ENCODE data around the gene MEIOB.
"Not testable (repeated sequence)": the region's sequence is repeated elsewhere in the genome, so short reads cannot be mapped to it uniquely, and the experiment has no call there.

Gene MEIOB

GRCh38 chr16:1906846-1907165 is 34.8 kb upstream of the MEIOB start:
- peaks cover 10 to 36% of the 10 kb centered on the region in 2 donors for H3K27me3 ChIP-seq (ENCODE audit: control insufficient read depth in 1 of 2, insufficient read depth in 2 of 2, low read length in 2 of 2)
- H3K9me3 ChIP-seq (ENCODE audit: control insufficient read depth in 2 of 2, low read length in 2 of 2) = no peaks in the 10 kb centered on the region
- no peak overlapping the region for H3K4me3 ChIP-seq (ENCODE audit: low read length in 2 of 2)
- no peak overlapping the region for H3K27ac ChIP-seq (ENCODE audit: low read length)
- no peak overlapping the region for H3K9ac ChIP-seq (ENCODE audit: low read length in 2 of 2)
- no peaks in the 10 kb centered on the region for H3K4me1 ChIP-seq (ENCODE audit: control insufficient read depth, insufficient read depth, low read length)
- no peaks in the 10 kb centered on the region for H3K36me3 ChIP-seq (ENCODE audit: control insufficient read depth in 2 of 2, insufficient read depth in 2 of 2, low read length in 2 of 2)

GRCh38 chr16:1906055-1906845 is 34.3 kb upstream of the MEIOB start:
- Histone ChIP-seq H3K9me3 (ENCODE audit: control insufficient read depth in 2 of 2, low read length in 2 of 2) (no peaks in the 10 kb centered on the region), H3K4me1 (ENCODE audit: control insufficient read depth, insufficient read depth, low read length) (no peaks in the 10 kb centered on the region), H3K27me3 (ENCODE audit: control insufficient read depth in 1 of 2, insufficient read depth in 2 of 2, low read length in 2 of 2) (peaks cover 10 to 36% of the 10 kb centered on the region in 2 donors), H3K9ac (ENCODE audit: low read length in 2 of 2) (no peak overlapping the region), H3K4me3 (ENCODE audit: low read length in 2 of 2) (no peak overlapping the region), H3K36me3 (ENCODE audit: control insufficient read depth in 2 of 2, insufficient read depth in 2 of 2, low read length in 2 of 2) (no peaks in the 10 kb centered on the region), H3K27ac (ENCODE audit: low read length) (no peak overlapping the region)

- Histone ChIP-seq H3K36me3 (ENCODE audit: control insufficient read depth in 2 of 2, insufficient read depth in 2 of 2, low read length in 2 of 2) (no peaks in the 10 kb centered on the region), H3K9me3 (ENCODE audit: control insufficient read depth in 2 of 2, low read length in 2 of 2) (no peaks in the 10 kb centered on the region), H3K4me3 (ENCODE audit: low read length in 2 of 2) (no peak overlapping the region), H3K9ac (ENCODE audit: low read length in 2 of 2) (no peak overlapping the region), H3K27ac (ENCODE audit: low read length) (no peak overlapping the region), H3K27me3 (ENCODE audit: control insufficient read depth in 1 of 2, insufficient read depth in 2 of 2, low read length in 2 of 2) (peaks cover 8 to 29% of the 10 kb centered on the region in 2 donors), H3K4me1 (ENCODE audit: control insufficient read depth, insufficient read depth, low read length) (no peaks in the 10 kb centered on the region)
Observed at GRCh38 chr16:1903845-1904840, 32.2 kb upstream of the MEIOB start.

- Histone ChIP-seq H3K36me3 (ENCODE audit: control insufficient read depth in 2 of 2, insufficient read depth in 2 of 2, low read length in 2 of 2) (no peaks in the 10 kb centered on the region), H3K27ac (ENCODE audit: low read length) (no peak overlapping the region), H3K27me3 (ENCODE audit: control insufficient read depth in 1 of 2, insufficient read depth in 2 of 2, low read length in 2 of 2) (peaks cover 8 to 24% of the 10 kb centered on the region in 2 donors), H3K4me3 (ENCODE audit: low read length in 2 of 2) (no peak overlapping the region), H3K9me3 (ENCODE audit: control insufficient read depth in 2 of 2, low read length in 2 of 2) (no peaks in the 10 kb centered on the region), H3K9ac (ENCODE audit: low read length in 2 of 2) (no peak overlapping the region), H3K4me1 (ENCODE audit: control insufficient read depth, insufficient read depth, low read length) (no peaks in the 10 kb centered on the region)
Observed at GRCh38 chr16:1903220-1903574, 31.2 kb upstream of the MEIOB start.

GRCh38 chr16:1902547-1903219 is 30.7 kb upstream of the MEIOB start:
- Histone ChIP-seq H3K4me1 (ENCODE audit: control insufficient read depth, insufficient read depth, low read length) (no peaks in the 10 kb centered on the region), H3K36me3 (ENCODE audit: control insufficient read depth in 2 of 2, insufficient read depth in 2 of 2, low read length in 2 of 2) (no peaks in the 10 kb centered on the region), H3K27me3 (ENCODE audit: control insufficient read depth in 1 of 2, insufficient read depth in 2 of 2, low read length in 2 of 2) (peaks cover 8 to 24% of the 10 kb centered on the region in 2 donors), H3K9me3 (ENCODE audit: control insufficient read depth in 2 of 2, low read length in 2 of 2) (no peaks in the 10 kb centered on the region), H3K27ac (ENCODE audit: low read length) (no peak overlapping the region), H3K4me3 (ENCODE audit: low read length in 2 of 2) (no peak overlapping the region), H3K9ac (ENCODE audit: low read length in 2 of 2) (no peak overlapping the region)

GRCh38 chr16:1900452-1900774 is 28.4 kb upstream of the MEIOB start:
- Histone ChIP-seq H3K27me3 (ENCODE audit: control insufficient read depth in 1 of 2, insufficient read depth in 2 of 2, low read length in 2 of 2) (peaks cover 9 to 19% of the 10 kb centered on the region in 2 donors), H3K9me3 (ENCODE audit: control insufficient read depth in 2 of 2, low read length in 2 of 2) (no peaks in the 10 kb centered on the region), H3K4me1 (ENCODE audit: control insufficient read depth, insufficient read depth, low read length) (no peaks in the 10 kb centered on the region), H3K9ac (ENCODE audit: low read length in 2 of 2) (no peak overlapping the region), H3K27ac (ENCODE audit: low read length) (no peak overlapping the region), H3K36me3 (ENCODE audit: control insufficient read depth in 2 of 2, insufficient read depth in 2 of 2, low read length in 2 of 2) (no peaks in the 10 kb centered on the region), H3K4me3 (ENCODE audit: low read length in 2 of 2) (no peak overlapping the region)

- H3K9ac ChIP-seq (ENCODE audit: low read length in 2 of 2) = no peak overlapping the region
- no peak overlapping the region for H3K27ac ChIP-seq (ENCODE audit: low read length)
- no peak overlapping the region for H3K4me3 ChIP-seq (ENCODE audit: low read length in 2 of 2)
- H3K27me3 ChIP-seq (ENCODE audit: control insufficient read depth in 1 of 2, insufficient read depth in 2 of 2, low read length in 2 of 2) = peaks cover 9 to 19% of the 10 kb centered on the region in 2 donors
- H3K4me1 ChIP-seq (ENCODE audit: control insufficient read depth, insufficient read depth, low read length) = no peaks in the 10 kb centered on the region
- H3K36me3 ChIP-seq (ENCODE audit: control insufficient read depth in 2 of 2, insufficient read depth in 2 of 2, low read length in 2 of 2) = no peaks in the 10 kb centered on the region
- no peaks in the 10 kb centered on the region for H3K9me3 ChIP-seq (ENCODE audit: control insufficient read depth in 2 of 2, low read length in 2 of 2)
Observed at GRCh38 chr16:1899641-1900451, 27.9 kb upstream of the MEIOB start.

GRCh38 chr16:1897692-1898091 is 25.7 kb upstream of the MEIOB start:
- H3K9me3 ChIP-seq (ENCODE audit: control insufficient read depth in 2 of 2, low read length in 2 of 2); H3K9ac ChIP-seq (ENCODE audit: low read length in 2 of 2); H3K27ac ChIP-seq (ENCODE audit: low read length); H3K4me3 ChIP-seq (ENCODE audit: low read length in 2 of 2); H3K36me3 ChIP-seq (ENCODE audit: control insufficient read depth in 2 of 2, insufficient read depth in 2 of 2, low read length in 2 of 2); H3K4me1 ChIP-seq (ENCODE audit: control insufficient read depth, insufficient read depth, low read length): not testable (repeated sequence)
- peaks cover 5 to 12% of the 10 kb centered on the region in 2 donors for H3K27me3 ChIP-seq (ENCODE audit: control insufficient read depth in 1 of 2, insufficient read depth in 2 of 2, low read length in 2 of 2)

- Histone ChIP-seq H3K4me1 (ENCODE audit: control insufficient read depth, insufficient read depth, low read length) (no peaks in the 10 kb centered on the region), H3K4me3 (ENCODE audit: low read length in 2 of 2) (no peak overlapping the region), H3K27ac (ENCODE audit: low read length) (no peak overlapping the region), H3K36me3 (ENCODE audit: control insufficient read depth in 2 of 2, insufficient read depth in 2 of 2, low read length in 2 of 2) (no peaks in the 10 kb centered on the region), H3K27me3 (ENCODE audit: control insufficient read depth in 1 of 2, insufficient read depth in 2 of 2, low read length in 2 of 2) (peaks cover 3 to 12% of the 10 kb centered on the region in 2 donors), H3K9me3 (ENCODE audit: control insufficient read depth in 2 of 2, low read length in 2 of 2) (no peaks in the 10 kb centered on the region), H3K9ac (ENCODE audit: low read length in 2 of 2) (no peak overlapping the region)
Observed at GRCh38 chr16:1895949-1896675, 24.1 kb upstream of the MEIOB start.

- Histone ChIP-seq H3K9ac (ENCODE audit: low read length in 2 of 2) (no peak overlapping the region), H3K4me1 (ENCODE audit: control insufficient read depth, insufficient read depth, low read length) (no peaks in the 10 kb centered on the region), H3K27me3 (ENCODE audit: control insufficient read depth in 1 of 2, insufficient read depth in 2 of 2, low read length in 2 of 2) (peaks cover 11 to 18% of the 10 kb centered on the region in 2 donors), H3K36me3 (ENCODE audit: control insufficient read depth in 2 of 2, insufficient read depth in 2 of 2, low read length in 2 of 2) (no peaks in the 10 kb centered on the region), H3K9me3 (ENCODE audit: control insufficient read depth in 2 of 2, low read length in 2 of 2) (no peaks in the 10 kb centered on the region), H3K4me3 (ENCODE audit: low read length in 2 of 2) (no peak overlapping the region), H3K27ac (ENCODE audit: low read length) (no peak overlapping the region)
Observed at GRCh38 chr16:1895068-1895467, 23.1 kb upstream of the MEIOB start.
